K562 (cell line): ENCODE results near the gene RBM17. TPM values are rescaled to one million over a fixed set of nuclear protein-coding genes. Genes with fewer than 3 reads are reported as not detected.
A peak's percentile ranks its signal among the peaks of the same experiment; 100 is the strongest.

Experiments
- ATF1 ChIP-seq, 2 experiments: fragments of 450-650 bp in 1 of 2; IDR thresholded peaks; 2 replicates each; pipeline ENCODE4 v1.6.1; 2016; ENCODE audit warnings: missing compliant biosample characterization in 1 of 2, missing genetic modification characterization in 1 of 2
- ATF7 ChIP-seq: fragments of 450-650 bp; IDR thresholded peaks from 2 replicates; pipeline ENCODE4 v1.7.1; 2014; ENCODE audit warnings: mild to moderate bottlenecking, moderate library complexity
- BHLHE40 ChIP-seq: IDR thresholded peaks from 2 replicates; pipeline ENCODE4 v1.6.1; 2011; ENCODE audit warnings: low read length, improper control_type of control experiment
- ETV1 ChIP-seq: fragments of 450-650 bp; conservative IDR thresholded peaks from 2 replicates; pipeline ENCODE4 v1.6.1; 2016; ENCODE audit warnings: missing genetic modification characterization, control low read depth, low read depth, missing compliant biosample characterization
- KDM2B ChIP-seq: fragments of 250-450 bp; sonication (Bioruptor Pico); IDR thresholded peaks from 2 replicates; pipeline ENCODE4 v1.8.0; 2021; ENCODE audit warnings: mild to moderate bottlenecking, moderate library complexity
- MYNN ChIP-seq, 2 experiments: sonication (generic); formaldehyde crosslinking in 1 of 2; IDR thresholded peaks; 2 replicates each; pipeline versions ENCODE4 v1.5.0 to v1.6.1; 2016 to 2020; ENCODE audit warnings: antibody characterized with exemption in 1 of 2, missing genetic modification reagents in 1 of 2
- PTTG1 ChIP-seq: fragments of 450-650 bp; IDR thresholded peaks from 2 replicates; pipeline ENCODE4 v1.6.1; 2016; ENCODE audit warnings: low read depth, mild to moderate bottlenecking, missing genetic modification characterization, missing compliant biosample characterization
- RAD21 ChIP-seq, 2 experiments: fragments of 250-450 bp in 1 of 2; fragments of 450-650 bp in 1 of 2; sonication (Bioruptor Pico) in 1 of 2; formaldehyde crosslinking in 1 of 2; IDR thresholded peaks in 1 of 2; conservative IDR thresholded peaks in 1 of 2; 2 replicates each; pipeline versions ENCODE4 v1.4.0 to v1.8.0; 2020 to 2022; ENCODE audit warnings: mild to moderate bottlenecking in 2 of 2, moderate library complexity in 1 of 2
- RB1 ChIP-seq: fragments of 450-650 bp; IDR thresholded peaks from 2 replicates; pipeline ENCODE4 v1.6.1; 2017; ENCODE audit warnings: low read depth, mild to moderate bottlenecking
- SMAD4 ChIP-seq: fragments of 250-450 bp; sonication (Bioruptor Pico); conservative IDR thresholded peaks from 2 replicates; pipeline ENCODE4 v1.8.0; 2021; ENCODE audit warnings: inconsistent platforms, mild to moderate bottlenecking, moderate library complexity
- SPI1 ChIP-seq: IDR thresholded peaks from 2 replicates; pipeline ENCODE4 v1.6.1; 2011; ENCODE audit warnings: low read depth, low read length, control low read depth, borderline replicate concordance
- STAG1 ChIP-seq: sonication (generic); formaldehyde crosslinking; IDR thresholded peaks from 2 replicates; pipeline ENCODE4 v1.5.0; 2020; ENCODE audit warnings: missing genetic modification reagents, borderline replicate concordance
- ZNF384 ChIP-seq: IDR thresholded peaks from 2 replicates; pipeline ENCODE4 v1.6.1; 2012; ENCODE audit warnings: low read depth, low read length, improper control_type of control experiment
- ZNF589 ChIP-seq: fragments of 200-800 bp; sonication (Bioruptor generic); IDR thresholded peaks from 2 replicates; pipeline ENCODE4 v1.6.1; 2016; ENCODE audit warnings: low read depth, missing genetic modification characterization, missing compliant biosample characterization
- polyA plus RNA-seq, 8 experiments: library from polyadenylated mRNA; depleted of rRNA in 4 of 8; stranded (reverse) in 5 of 8; unstranded in 3 of 8; fragments of >200 nt; fragmentation: Nextera tagmentation in 2 of 8; fragmentation: Illumina TruSeq in 1 of 8; extraction: Ambion mirVana in 2 of 8; extraction: Trizol in 1 of 8; gene quantifications; 2 replicates each; pipeline versions ENCODE4 v1.2.1 to v1.2.3, GENCODE V29; 2011 to 2014; ENCODE audit warnings: inconsistent platforms in 1 of 8, missing spikeins in 1 of 8
- total RNA-seq, 7 experiments: library from RNA; depleted of rRNA in 6 of 7; stranded (reverse); fragments of >200 nt in 6 of 7; fragmentation: Illumina TruSeq in 2 of 7; extraction: Trizol in 2 of 7; gene quantifications; 2 replicates each; pipeline versions ENCODE4 v1.2.1 to v1.2.3, GENCODE V29; 2011 to 2021; ENCODE audit warnings: low replicate concordance in 1 of 7
- TF ChIP-seq, protein P1 (sequence below): sonication (generic); formaldehyde crosslinking; IDR thresholded peaks from 2 replicates; pipeline ENCODE4 v1.4.0; 2020; ENCODE audit warnings: mild to moderate bottlenecking, missing genetic modification reagents
- TF ChIP-seq, protein P2 (sequence below): sonication (generic); IDR thresholded peaks from 2 replicates; pipeline ENCODE4 v1.6.1; 2016
- TF ChIP-seq, protein P3 (sequence below), 2 experiments: fragments of 450-650 bp in 1 of 2; sonication (generic) in 1 of 2; formaldehyde crosslinking in 1 of 2; IDR thresholded peaks in 1 of 2; conservative IDR thresholded peaks in 1 of 2; 2 replicates each; pipeline versions ENCODE4 v1.6.1 to v1.8.1; 2016 to 2023; ENCODE audit warnings: mild to moderate bottlenecking in 2 of 2, moderate library complexity in 2 of 2, inconsistent platforms in 1 of 2, missing genetic modification reagents in 1 of 2
- TF ChIP-seq, protein P4 (sequence below): fragments of 450-650 bp; IDR thresholded peaks from one replicate; pipeline ENCODE4 v1.6.1; 2018; ENCODE audit warnings: mild to moderate bottlenecking, moderate library complexity; ENCODE audit not compliant: partially characterized antibody

Gene RBM17
- total and polyA plus RNA-seq, 9 of the 15 experiments (the other 6 are each of a cell fraction or from before 2014, with no cell fraction given): 23.6 to 217 (median 124) TPM

DNA sequence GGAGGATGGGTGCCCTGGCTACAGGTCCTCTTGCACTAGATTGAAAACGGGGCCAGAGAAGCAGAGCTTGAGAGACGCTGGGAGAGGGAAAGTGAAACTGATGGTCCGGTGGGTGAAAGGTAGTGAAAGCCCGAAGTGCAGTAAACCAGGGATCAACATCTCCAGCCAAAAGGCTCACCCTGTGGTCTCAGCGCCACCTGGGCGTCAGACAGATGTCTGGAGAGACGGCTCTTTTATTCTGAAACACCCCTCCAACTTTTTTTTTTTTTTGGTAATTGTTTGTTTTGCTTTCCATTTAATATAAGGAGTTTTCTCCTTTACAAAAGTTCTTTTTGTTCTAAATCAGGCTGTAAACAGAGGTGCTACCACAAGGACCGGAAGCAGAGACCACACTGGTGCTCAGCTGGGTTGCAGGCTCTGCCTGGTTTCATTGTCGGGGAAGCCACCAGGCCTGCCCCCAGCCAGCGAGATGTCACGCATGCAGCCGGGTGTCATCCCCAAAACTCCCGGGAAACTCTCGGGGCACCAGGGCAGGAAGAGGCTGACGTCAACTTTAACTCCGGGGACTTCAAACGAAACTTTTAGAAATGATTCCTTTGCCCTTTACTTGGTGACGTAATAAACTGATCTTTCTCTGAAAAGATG, 37.9 kb upstream of the RBM17 start (continued):
- peak; percentile 53; the same call in 1 of the 2 replicates for TF ChIP-seq STAG1
- peak; percentile 78 for TF ChIP-seq MYNN (IDR thresholded peaks at IDR 0.05)
- TF ChIP-seq MYNN (CRISPR knock-in tag; IDR thresholded peaks at IDR 0.05): no peak
- TF ChIP-seq SPI1: no peak
- TF ChIP-seq, protein P1, sequence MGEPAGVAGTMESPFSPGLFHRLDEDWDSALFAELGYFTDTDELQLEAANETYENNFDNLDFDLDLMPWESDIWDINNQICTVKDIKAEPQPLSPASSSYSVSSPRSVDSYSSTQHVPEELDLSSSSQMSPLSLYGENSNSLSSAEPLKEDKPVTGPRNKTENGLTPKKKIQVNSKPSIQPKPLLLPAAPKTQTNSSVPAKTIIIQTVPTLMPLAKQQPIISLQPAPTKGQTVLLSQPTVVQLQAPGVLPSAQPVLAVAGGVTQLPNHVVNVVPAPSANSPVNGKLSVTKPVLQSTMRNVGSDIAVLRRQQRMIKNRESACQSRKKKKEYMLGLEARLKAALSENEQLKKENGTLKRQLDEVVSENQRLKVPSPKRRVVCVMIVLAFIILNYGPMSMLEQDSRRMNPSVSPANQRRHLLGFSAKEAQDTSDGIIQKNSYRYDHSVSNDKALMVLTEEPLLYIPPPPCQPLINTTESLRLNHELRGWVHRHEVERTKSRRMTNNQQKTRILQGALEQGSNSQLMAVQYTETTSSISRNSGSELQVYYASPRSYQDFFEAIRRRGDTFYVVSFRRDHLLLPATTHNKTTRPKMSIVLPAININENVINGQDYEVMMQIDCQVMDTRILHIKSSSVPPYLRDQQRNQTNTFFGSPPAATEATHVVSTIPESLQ (CRISPR knock-in tag): no peak
- TF ChIP-seq, protein P2, sequence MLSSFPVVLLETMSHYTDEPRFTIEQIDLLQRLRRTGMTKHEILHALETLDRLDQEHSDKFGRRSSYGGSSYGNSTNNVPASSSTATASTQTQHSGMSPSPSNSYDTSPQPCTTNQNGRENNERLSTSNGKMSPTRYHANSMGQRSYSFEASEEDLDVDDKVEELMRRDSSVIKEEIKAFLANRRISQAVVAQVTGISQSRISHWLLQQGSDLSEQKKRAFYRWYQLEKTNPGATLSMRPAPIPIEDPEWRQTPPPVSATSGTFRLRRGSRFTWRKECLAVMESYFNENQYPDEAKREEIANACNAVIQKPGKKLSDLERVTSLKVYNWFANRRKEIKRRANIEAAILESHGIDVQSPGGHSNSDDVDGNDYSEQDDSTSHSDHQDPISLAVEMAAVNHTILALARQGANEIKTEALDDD: peak; percentile 47; the same call in 1 of the 2 replicates
- TF ChIP-seq, protein P3, sequence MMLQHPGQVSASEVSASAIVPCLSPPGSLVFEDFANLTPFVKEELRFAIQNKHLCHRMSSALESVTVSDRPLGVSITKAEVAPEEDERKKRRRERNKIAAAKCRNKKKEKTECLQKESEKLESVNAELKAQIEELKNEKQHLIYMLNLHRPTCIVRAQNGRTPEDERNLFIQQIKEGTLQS (IDR thresholded peaks at IDR 0.05): peak; percentile 45; the same call in 1 of the 2 replicates
- TF ChIP-seq, protein P3 (CRISPR knock-in tag; conservative IDR thresholded peaks at IDR 0.05): no peak
- TF ChIP-seq ATF1 (CRISPR knock-in tag; IDR thresholded peaks at IDR 0.05): no peak
- TF ChIP-seq ATF1 (tag; IDR thresholded peaks at IDR 0.05): 0 out of 2 replicates have a peak, but pooled peaks have one; percentile 26
- TF ChIP-seq RAD21 (CRISPR knock-in tag; conservative IDR thresholded peaks at IDR 0.05 in 1 of 2, IDR thresholded peaks at IDR 0.05 in 1 of 2): peak; percentile 52 to 80
- TF ChIP-seq ZNF589: no peak
- TF ChIP-seq, protein P4, sequence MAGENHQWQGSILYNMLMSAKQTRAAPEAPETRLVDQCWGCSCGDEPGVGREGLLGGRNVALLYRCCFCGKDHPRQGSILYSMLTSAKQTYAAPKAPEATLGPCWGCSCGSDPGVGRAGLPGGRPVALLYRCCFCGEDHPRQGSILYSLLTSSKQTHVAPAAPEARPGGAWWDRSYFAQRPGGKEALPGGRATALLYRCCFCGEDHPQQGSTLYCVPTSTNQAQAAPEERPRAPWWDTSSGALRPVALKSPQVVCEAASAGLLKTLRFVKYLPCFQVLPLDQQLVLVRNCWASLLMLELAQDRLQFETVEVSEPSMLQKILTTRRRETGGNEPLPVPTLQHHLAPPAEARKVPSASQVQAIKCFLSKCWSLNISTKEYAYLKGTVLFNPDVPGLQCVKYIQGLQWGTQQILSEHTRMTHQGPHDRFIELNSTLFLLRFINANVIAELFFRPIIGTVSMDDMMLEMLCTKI: no peak
- 0 out of 2 replicates have a peak, but pooled peaks have one; percentile 24 for TF ChIP-seq PTTG1
- TF ChIP-seq BHLHE40: 0 out of 2 replicates have a peak, but pooled peaks have one; percentile 20
- TF ChIP-seq SMAD4 (CRISPR knock-in tag): peak; percentile 58; the same call in 1 of the 2 replicates
- TF ChIP-seq ZNF384: peak; percentile 83
- 0 out of 2 replicates have a peak, but pooled peaks have one; percentile 27 for TF ChIP-seq ATF7
- peak; percentile 59; the same call in 1 of the 2 replicates for TF ChIP-seq ETV1 (tag)
- TF ChIP-seq KDM2B: no peak
- peak; percentile 38; the same call in 1 of the 2 replicates for TF ChIP-seq RB1
